HG02840 (cell line): Measurements from ENCODE around the gene MTFR2.

Experiments used
- ATAC-seq: cut with Tn5 transposase; IDR thresholded peaks from one replicate; pipeline ENCODE4 v1.9.1; 2021; ENCODE audit warnings: mild to moderate bottlenecking, moderate library complexity, moderate number of reproducible peaks; ENCODE audit not compliant: unreplicated experiment, low FRiP score

The MTFR2 gene

GRCh38 chr6:136191606-136192312 is 58.4 kb downstream of the MTFR2 start:
- ATAC-seq, result no peak

- ATAC-seq, result no peak
Observed at GRCh38 chr6:136189104-136189503, 61.0 kb downstream of the MTFR2 start.

GRCh38 chr6:136188486-136188885 is 61.6 kb downstream of the MTFR2 start:
- ATAC-seq, result no peak

GRCh38 chr6:136186363-136186762 is 63.7 kb downstream of the MTFR2 start:
- ATAC-seq, result no peak

- no peak for ATAC-seq
Observed at GRCh38 chr6:136184738-136185137, 65.4 kb downstream of the MTFR2 start.

- ATAC-seq, result no peak
Observed at GRCh38 chr6:136181861-136182260, 68.2 kb downstream of the MTFR2 start.

- no peak for ATAC-seq
Observed at GRCh38 chr6:136181512-136181833, 68.6 kb downstream of the MTFR2 start.
